ENCODE measurements around the gene RPUSD4. TPM values are rescaled to one million over a fixed set of nuclear protein-coding genes. Genes with fewer than 3 reads are reported as not detected.

Gene RPUSD4
- total and polyA plus RNA-seq, 2 donors from 2014 or later: 13.6 to 20.7 TPM

DNA sequence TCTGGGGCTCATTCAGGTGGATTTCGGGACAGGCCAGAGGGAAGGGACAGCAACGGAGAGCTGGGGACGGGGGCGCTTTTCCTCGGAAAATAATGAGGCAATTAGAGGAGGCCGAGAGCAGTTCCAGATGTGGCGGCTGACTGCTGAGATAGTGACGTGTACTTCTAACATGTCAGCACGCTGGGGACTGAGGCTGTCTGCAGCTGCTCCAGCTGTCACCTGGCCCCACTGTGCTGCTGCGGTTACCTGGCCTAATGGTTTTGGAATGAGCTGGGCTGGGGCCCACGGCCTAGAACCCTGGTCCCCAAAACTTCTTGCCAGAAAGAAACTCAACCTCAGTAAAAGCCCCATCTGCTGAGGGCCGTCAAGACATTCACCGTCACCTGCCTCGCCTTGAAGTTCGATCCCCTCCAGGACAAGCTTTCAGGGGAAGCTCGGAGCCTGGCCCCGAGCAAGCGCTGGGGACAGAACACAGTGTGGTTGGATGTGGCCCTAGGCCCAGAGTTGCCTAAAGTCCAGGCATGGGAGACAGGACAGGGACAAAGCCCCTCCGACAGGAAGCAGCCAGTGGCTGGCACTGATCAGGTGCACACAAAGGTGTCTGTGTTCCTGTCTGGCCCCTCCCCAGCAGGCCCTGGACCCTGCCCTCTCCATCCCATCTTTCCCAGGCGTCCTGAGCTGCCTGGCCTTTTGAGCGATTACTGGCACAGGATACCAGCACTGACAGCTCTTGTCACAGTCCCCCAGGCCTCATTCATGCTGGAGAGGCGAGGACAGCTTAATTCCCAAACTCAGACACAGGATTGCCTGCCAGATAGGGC lies 22.1 kb downstream of the RPUSD4 start:
- H3K4me3 ChIP-seq (ENCODE audit: low read length in 3 of 3): no peak overlapping the region
- peaks cover 0 to 8% (median 3%) of the 10 kb centered on the region in 3 donors for H3K4me1 ChIP-seq (ENCODE audit: control insufficient read depth in 2 of 3, insufficient read depth in 2 of 3, low read depth in 1 of 3, low read length in 3 of 3)
- no peaks in the 10 kb centered on the region for H3K9me3 ChIP-seq (ENCODE audit: control insufficient read depth in 2 of 3, insufficient read depth in 1 of 3, low read length in 3 of 3)
- intact Hi-C loops (cut with DNase I): no loop called here
- FAIRE-seq (no peak), DNase-seq (no peak)
- no peak for TF ChIP-seq CTCF (IDR thresholded peaks at IDR 0.05; ENCODE audit: borderline replicate concordance, extremely low read depth, insufficient read depth)
- H3K36me3 ChIP-seq (ENCODE audit: control insufficient read depth in 2 of 3, insufficient read depth in 3 of 3, low read length in 3 of 3): peaks cover 3 to 12% (median 3%) of the 10 kb centered on the region in 3 donors
- H3K27ac ChIP-seq (ENCODE audit: low read depth in 2 of 2, low read length in 2 of 2): no peak overlapping the region
- no peak overlapping the region for H3K9ac ChIP-seq (ENCODE audit: low read length in 3 of 3)
- H3K27me3 ChIP-seq (ENCODE audit: control insufficient read depth, insufficient read depth, low read length): no peaks in the 10 kb centered on the region

GRCh38 chr11:126188332-126189108 lies 22.9 kb downstream of the RPUSD4 start:
- Histone ChIP-seq H3K9ac (ENCODE audit: low read length in 3 of 3) (no peak overlapping the region), H3K9me3 (ENCODE audit: control insufficient read depth in 2 of 3, insufficient read depth in 1 of 3, low read length in 3 of 3) (no peaks in the 10 kb centered on the region), H3K36me3 (ENCODE audit: control insufficient read depth in 2 of 3, insufficient read depth in 3 of 3, low read length in 3 of 3) (peaks cover 3 to 12% (median 3%) of the 10 kb centered on the region in 3 donors), H3K4me3 (ENCODE audit: low read length in 3 of 3) (no peak overlapping the region), H3K27ac (ENCODE audit: low read depth in 2 of 2, low read length in 2 of 2) (no peak overlapping the region), H3K27me3 (ENCODE audit: control insufficient read depth, insufficient read depth, low read length) (no peaks in the 10 kb centered on the region), H3K4me1 (ENCODE audit: control insufficient read depth in 2 of 3, insufficient read depth in 2 of 3, low read depth in 1 of 3, low read length in 3 of 3) (peaks cover 0 to 8% (median 3%) of the 10 kb centered on the region in 3 donors)
- DNase-seq (no peak), FAIRE-seq (no peak)
- no peak for TF ChIP-seq CTCF (IDR thresholded peaks at IDR 0.05; ENCODE audit: borderline replicate concordance, extremely low read depth, insufficient read depth)
- intact Hi-C loops (cut with DNase I): no loop called here

- H3K27ac ChIP-seq (ENCODE audit: low read depth in 2 of 2, low read length in 2 of 2): no peak overlapping the region
- no peak overlapping the region for H3K9ac ChIP-seq (ENCODE audit: low read length in 3 of 3)
- DNase-seq (no peak), FAIRE-seq (no peak)
- no peaks in the 10 kb centered on the region for H3K27me3 ChIP-seq (ENCODE audit: control insufficient read depth, insufficient read depth, low read length)
- intact Hi-C loops (cut with DNase I): no loop called here
- H3K4me1 ChIP-seq (ENCODE audit: control insufficient read depth in 2 of 3, insufficient read depth in 2 of 3, low read depth in 1 of 3, low read length in 3 of 3): peaks cover 0 to 8% (median 3%) of the 10 kb centered on the region in 3 donors
- peaks cover 0 to 5% (median 3%) of the 10 kb centered on the region in 3 donors for H3K36me3 ChIP-seq (ENCODE audit: control insufficient read depth in 2 of 3, insufficient read depth in 3 of 3, low read length in 3 of 3)
- TF ChIP-seq CTCF (IDR thresholded peaks at IDR 0.05; ENCODE audit: borderline replicate concordance, extremely low read depth, insufficient read depth): no peak
- no peaks in the 10 kb centered on the region for H3K9me3 ChIP-seq (ENCODE audit: control insufficient read depth in 2 of 3, insufficient read depth in 1 of 3, low read length in 3 of 3)
- H3K4me3 ChIP-seq (ENCODE audit: low read length in 3 of 3): no peak overlapping the region
These were observed 24.5 kb downstream of the RPUSD4 start for GRCh38 chr11:126186708-126187529.
